ES-I3 (cell line): ENCODE results near the gene MYH1.

Experiments
- H3K36me3 ChIP-seq: 2 replicates; pipeline ENCODE4 v1.6.1; 2013; ENCODE audit warnings: mild to moderate bottlenecking, low read length, control low read depth, moderate library complexity; ENCODE audit not compliant: insufficient read depth
- H3K4me1 ChIP-seq: 2 replicates; pipeline ENCODE4 v1.6.1; 2013; ENCODE audit warnings: mild to moderate bottlenecking, control low read depth, low read length; ENCODE audit not compliant: insufficient read depth
- H3K9ac ChIP-seq: 2 replicates; pipeline ENCODE4 v1.6.1; 2013; ENCODE audit warnings: low read depth, mild to moderate bottlenecking, low read length, moderate library complexity
- H3K9me3 ChIP-seq: 2 replicates; pipeline ENCODE4 v1.6.1; 2013; ENCODE audit warnings: mild to moderate bottlenecking, low read length, moderate library complexity; ENCODE audit not compliant: control insufficient read depth, insufficient read depth

The MYH1 gene

DNA sequence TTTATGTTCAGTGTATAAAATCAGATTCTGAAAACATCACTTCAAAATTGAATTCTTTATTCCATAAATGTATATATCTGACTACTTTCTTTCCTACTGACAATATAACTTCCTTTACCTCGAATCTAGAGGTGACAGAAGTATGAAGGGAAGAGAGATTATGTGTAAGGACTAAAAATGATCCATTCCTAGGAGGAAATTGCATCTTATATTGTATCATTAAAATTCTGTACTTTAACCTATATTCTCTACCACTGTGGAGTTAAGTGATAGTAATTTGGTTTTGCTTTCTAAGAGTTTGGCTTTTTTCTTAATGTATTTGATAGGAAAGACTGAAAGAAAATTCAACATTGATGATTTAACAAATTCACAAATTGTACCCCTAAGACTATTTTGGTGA is 60.4 kb downstream of the MYH1 start:
- H3K9me3 ChIP-seq = no peaks in the 10 kb centered on the region
- H3K4me1 ChIP-seq = no peaks in the 10 kb centered on the region
- H3K9ac ChIP-seq = no peak overlapping the region
- H3K36me3 ChIP-seq = no peaks in the 10 kb centered on the region

DNA sequence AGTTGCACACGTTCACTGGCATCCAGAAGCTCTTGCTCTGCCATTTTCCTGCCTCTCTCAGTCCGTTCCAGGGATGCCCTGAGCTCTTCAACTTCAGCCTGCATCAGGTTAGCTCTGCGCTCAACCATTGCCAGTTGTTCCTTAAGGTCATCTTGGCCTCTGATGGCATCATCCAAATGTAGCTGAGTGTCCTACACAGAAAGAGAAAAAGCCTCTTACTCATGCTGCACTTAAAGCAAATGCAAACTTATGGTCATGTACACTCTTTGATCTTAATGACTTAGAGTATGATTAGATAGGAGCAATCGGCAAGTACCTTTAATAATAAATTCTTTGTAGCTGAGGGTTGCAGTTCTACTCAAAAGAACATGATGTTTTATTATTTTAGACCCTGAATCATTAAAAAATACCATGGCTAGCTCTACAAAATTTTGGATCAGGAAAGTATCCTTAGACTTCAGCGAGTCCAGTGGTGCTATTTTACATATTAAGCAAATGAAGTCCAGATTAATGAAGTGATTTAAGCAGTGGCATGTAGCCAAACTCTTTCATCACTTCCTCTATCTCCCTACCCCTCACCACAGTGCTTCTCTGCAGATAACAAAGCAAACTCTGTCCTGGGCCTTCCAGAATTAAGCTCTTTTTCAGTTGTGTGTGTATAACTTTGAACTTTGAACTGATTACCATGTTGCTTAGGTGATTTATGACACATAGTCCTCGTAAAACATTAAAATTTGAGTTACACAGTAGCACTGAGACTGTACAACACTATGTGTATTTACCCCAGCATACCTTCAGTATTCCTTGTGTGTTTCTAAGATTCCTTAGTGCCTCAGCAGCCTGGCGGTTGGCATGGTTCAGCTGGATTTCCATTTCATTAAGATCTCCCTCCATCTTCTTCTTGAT is 71.1 kb downstream of the MYH1 start:
- Histone ChIP-seq H3K9me3 (no peaks in the 10 kb centered on the region), H3K4me1 (no peaks in the 10 kb centered on the region), H3K36me3 (no peaks in the 10 kb centered on the region), H3K9ac (no peak overlapping the region)
